WTC11 (cell line): ENCODE results near the gene C2orf92.

Experiments used
- CREB1 ChIP-seq: sonication (generic); formaldehyde crosslinking; IDR thresholded peaks from 2 replicates; pipeline ENCODE4 v1.8.0; 2023; ENCODE audit warnings: mild to moderate bottlenecking, missing genetic modification reagents
- CTCF ChIP-seq: fragments of 200-600 bp; IDR thresholded peaks from 2 replicates; pipeline ENCODE4 v1.8.0; 2022; ENCODE audit warnings: antibody characterized with exemption
- ELF4 ChIP-seq: sonication (generic); formaldehyde crosslinking; IDR thresholded peaks from 2 replicates; pipeline ENCODE4 v1.8.1; 2022; ENCODE audit warnings: low read depth, mild to moderate bottlenecking, moderate library complexity, missing genetic modification reagents
- JUN ChIP-seq: sonication (generic); formaldehyde crosslinking; IDR thresholded peaks from 2 replicates; pipeline ENCODE4 v1.8.0; 2023; ENCODE audit warnings: mild to moderate bottlenecking, missing genetic modification reagents
- MAX ChIP-seq: sonication (generic); formaldehyde crosslinking; IDR thresholded peaks from 2 replicates; pipeline ENCODE4 v1.8.0; 2022; ENCODE audit warnings: mild to moderate bottlenecking, missing genetic modification reagents
- MYBL2 ChIP-seq: sonication (generic); formaldehyde crosslinking; IDR thresholded peaks from 2 replicates; pipeline ENCODE4 v1.8.1; 2023; ENCODE audit warnings: mild to moderate bottlenecking, moderate library complexity, missing genetic modification reagents
- NFYB ChIP-seq: sonication (generic); formaldehyde crosslinking; conservative IDR thresholded peaks from 2 replicates; pipeline ENCODE4 v1.8.0; 2022; ENCODE audit warnings: low read depth, missing genetic modification reagents
- SP1 ChIP-seq: sonication (generic); formaldehyde crosslinking; conservative IDR thresholded peaks from 2 replicates; pipeline ENCODE4 v1.8.1; 2022; ENCODE audit warnings: missing genetic modification reagents
- TCF7 ChIP-seq: sonication (generic); formaldehyde crosslinking; IDR thresholded peaks from 2 replicates; pipeline ENCODE4 v1.8.0; 2022; ENCODE audit warnings: mild to moderate bottlenecking, low read depth, missing genetic modification reagents, moderate library complexity
- TEAD4 ChIP-seq: sonication (generic); formaldehyde crosslinking; IDR thresholded peaks from 2 replicates; pipeline ENCODE4 v1.8.0; 2022; ENCODE audit warnings: mild to moderate bottlenecking, missing genetic modification reagents
- USF2 ChIP-seq: sonication (generic); formaldehyde crosslinking; IDR thresholded peaks from 2 replicates; pipeline ENCODE4 v1.8.1; 2023; ENCODE audit warnings: mild to moderate bottlenecking, missing genetic modification reagents, moderate library complexity
- ZBTB21 ChIP-seq: sonication (generic); formaldehyde crosslinking; IDR thresholded peaks from 2 replicates; pipeline ENCODE4 v1.8.1; 2023; ENCODE audit warnings: mild to moderate bottlenecking, missing genetic modification reagents, borderline replicate concordance
- ZNF138 ChIP-seq: sonication (generic); formaldehyde crosslinking; conservative IDR thresholded peaks from 2 replicates; pipeline ENCODE4 v1.8.1; 2022; ENCODE audit warnings: mild to moderate bottlenecking, moderate library complexity, missing genetic modification reagents
- TF ChIP-seq, protein P1 (sequence below): sonication (generic); formaldehyde crosslinking; IDR thresholded peaks from 2 replicates; pipeline ENCODE4 v1.8.1; 2023; ENCODE audit warnings: mild to moderate bottlenecking, missing genetic modification reagents

DNA sequence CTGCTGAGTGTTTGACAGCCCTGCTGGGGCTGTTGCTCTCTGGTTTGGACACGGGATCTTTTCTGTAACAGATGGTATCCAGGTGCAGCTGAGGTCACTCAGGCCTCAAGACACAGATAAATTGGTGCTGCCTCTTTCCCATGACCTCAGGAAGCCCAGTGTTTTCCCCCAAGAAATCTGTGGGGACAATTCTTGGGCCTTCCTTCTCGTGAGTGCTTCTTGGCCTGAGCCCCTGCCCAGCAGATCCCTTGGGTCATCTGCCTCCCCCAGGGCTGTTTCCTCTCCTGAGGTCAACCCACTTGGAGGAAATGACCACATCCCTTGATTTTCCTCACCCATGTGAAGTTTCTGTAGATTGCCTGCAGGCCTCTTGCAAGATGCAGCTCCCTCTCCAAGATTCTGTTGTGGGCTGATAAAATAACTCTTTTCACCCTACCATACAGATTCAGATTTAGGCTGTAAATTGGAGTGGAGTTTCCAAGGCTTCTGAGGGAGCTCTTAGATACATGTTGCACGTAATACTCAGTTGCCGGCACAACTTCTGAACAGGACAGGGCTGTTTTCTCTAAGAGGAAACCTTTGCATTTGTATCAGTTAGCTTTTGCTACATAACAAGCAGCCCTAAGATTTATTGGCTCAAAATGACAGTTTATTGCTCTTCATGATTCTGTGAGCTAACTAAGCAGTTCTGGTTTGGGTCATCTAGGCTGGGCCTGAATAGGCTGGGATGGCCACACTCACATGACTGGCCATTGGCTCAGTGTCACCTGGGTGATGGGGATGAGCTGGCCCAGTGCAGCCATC is 57.0 kb downstream of the C2orf92 start:
- no peak for TF ChIP-seq TEAD4 (CRISPR knock-in tag)
- no peak for TF ChIP-seq CTCF
- no peak for TF ChIP-seq ZBTB21 (CRISPR knock-in tag)
- TF ChIP-seq SP1 (CRISPR knock-in tag): no peak
- TF ChIP-seq, protein P1, sequence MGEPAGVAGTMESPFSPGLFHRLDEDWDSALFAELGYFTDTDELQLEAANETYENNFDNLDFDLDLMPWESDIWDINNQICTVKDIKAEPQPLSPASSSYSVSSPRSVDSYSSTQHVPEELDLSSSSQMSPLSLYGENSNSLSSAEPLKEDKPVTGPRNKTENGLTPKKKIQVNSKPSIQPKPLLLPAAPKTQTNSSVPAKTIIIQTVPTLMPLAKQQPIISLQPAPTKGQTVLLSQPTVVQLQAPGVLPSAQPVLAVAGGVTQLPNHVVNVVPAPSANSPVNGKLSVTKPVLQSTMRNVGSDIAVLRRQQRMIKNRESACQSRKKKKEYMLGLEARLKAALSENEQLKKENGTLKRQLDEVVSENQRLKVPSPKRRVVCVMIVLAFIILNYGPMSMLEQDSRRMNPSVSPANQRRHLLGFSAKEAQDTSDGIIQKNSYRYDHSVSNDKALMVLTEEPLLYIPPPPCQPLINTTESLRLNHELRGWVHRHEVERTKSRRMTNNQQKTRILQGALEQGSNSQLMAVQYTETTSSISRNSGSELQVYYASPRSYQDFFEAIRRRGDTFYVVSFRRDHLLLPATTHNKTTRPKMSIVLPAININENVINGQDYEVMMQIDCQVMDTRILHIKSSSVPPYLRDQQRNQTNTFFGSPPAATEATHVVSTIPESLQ (CRISPR knock-in tag): no peak
- no peak for TF ChIP-seq JUN (CRISPR knock-in tag)
- no peak for TF ChIP-seq MYBL2
- no peak for TF ChIP-seq TCF7 (CRISPR knock-in tag)
- TF ChIP-seq ELF4 (CRISPR knock-in tag): no peak
- TF ChIP-seq MAX (CRISPR knock-in tag): no peak
- TF ChIP-seq USF2: no peak
- TF ChIP-seq ZNF138 (CRISPR knock-in tag): no peak
- TF ChIP-seq CREB1 (CRISPR knock-in tag): no peak
- TF ChIP-seq NFYB (CRISPR knock-in tag): no peak
